ENCODE data around the gene TRMT11.

DNA sequence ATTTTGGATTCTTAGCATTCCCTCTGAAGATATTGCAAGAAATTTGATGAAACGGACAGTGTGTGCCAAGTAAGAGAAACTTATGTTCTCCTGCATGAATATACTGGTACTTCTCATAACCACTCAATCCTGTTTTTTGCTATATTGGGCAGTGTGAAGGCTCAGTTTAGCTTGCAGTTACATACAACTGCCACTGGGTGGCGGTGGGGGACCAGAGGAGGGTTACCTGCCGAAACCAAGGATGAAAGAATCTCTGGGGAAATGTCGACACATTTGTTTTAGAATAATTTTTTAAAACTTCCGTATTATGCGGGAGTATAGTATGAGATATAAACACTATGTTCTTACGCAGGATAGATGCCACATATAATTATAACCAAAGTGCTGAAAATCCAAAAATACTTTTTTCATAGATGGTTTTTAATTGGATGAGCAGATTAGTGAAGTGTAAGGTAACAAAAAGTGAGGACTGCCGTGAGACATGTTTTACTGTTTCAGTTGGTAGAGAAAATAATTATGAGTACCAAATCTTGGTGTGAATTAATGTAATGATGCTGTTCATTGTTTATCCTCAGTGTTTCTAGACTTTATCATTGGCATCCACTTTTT, 9.7 kb downstream of the TRMT11 start:
- TF ChIP-seq POLR2A (IDR thresholded peaks at IDR 0.05) (no peak), POLR2AphosphoS5 (IDR thresholded peaks at IDR 0.05) (no peak)
- TF ChIP-seq, protein P1, sequence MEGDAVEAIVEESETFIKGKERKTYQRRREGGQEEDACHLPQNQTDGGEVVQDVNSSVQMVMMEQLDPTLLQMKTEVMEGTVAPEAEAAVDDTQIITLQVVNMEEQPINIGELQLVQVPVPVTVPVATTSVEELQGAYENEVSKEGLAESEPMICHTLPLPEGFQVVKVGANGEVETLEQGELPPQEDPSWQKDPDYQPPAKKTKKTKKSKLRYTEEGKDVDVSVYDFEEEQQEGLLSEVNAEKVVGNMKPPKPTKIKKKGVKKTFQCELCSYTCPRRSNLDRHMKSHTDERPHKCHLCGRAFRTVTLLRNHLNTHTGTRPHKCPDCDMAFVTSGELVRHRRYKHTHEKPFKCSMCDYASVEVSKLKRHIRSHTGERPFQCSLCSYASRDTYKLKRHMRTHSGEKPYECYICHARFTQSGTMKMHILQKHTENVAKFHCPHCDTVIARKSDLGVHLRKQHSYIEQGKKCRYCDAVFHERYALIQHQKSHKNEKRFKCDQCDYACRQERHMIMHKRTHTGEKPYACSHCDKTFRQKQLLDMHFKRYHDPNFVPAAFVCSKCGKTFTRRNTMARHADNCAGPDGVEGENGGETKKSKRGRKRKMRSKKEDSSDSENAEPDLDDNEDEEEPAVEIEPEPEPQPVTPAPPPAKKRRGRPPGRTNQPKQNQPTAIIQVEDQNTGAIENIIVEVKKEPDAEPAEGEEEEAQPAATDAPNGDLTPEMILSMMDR (IDR thresholded peaks at IDR 0.05 in 8 of 11, conservative IDR thresholded peaks at IDR 0.05 in 3 of 11): peak; percentile 60 to 94 (median 92)

All from spleen (tissue), 7 donors.